HG02763 (cell line): Measurements from ENCODE around the gene ANGEL2.
A peak's percentile ranks its signal among the peaks of the same experiment; 100 is the strongest.
"Not testable (repeated sequence)": the region's sequence is repeated elsewhere in the genome, so short reads cannot be mapped to it uniquely, and the experiment has no call there.

Experiments used
- ATAC-seq: cut with Tn5 transposase; IDR thresholded peaks from one replicate; pipeline ENCODE4 v1.9.1; 2021; ENCODE audit warnings: mild to moderate bottlenecking, moderate library complexity; ENCODE audit not compliant: unreplicated experiment

ANGEL2 gene

GRCh38 chr1:213015099-213016050 is at the start of gene ANGEL2:
Gene ANGEL2, minus strand, starts transcription at chr1:213015867. Its CDS starts 196 bp downstream, at chr1:213015671.
- peak; percentile 92 for ATAC-seq

GRCh38 chr1:213061263-213061662 is 45.6 kb upstream of the ANGEL2 start:
- ATAC-seq, result no peak

GRCh38 chr1:213060836-213061235 is 45.2 kb upstream of the ANGEL2 start:
- ATAC-seq, result no peak

- no peak for ATAC-seq
Measured at GRCh38 chr1:213057264-213058059, 41.8 kb upstream of the ANGEL2 start.

- no peak for ATAC-seq
Measured at GRCh38 chr1:213055767-213056166, 40.1 kb upstream of the ANGEL2 start.

GRCh38 chr1:213054733-213055591 is 39.3 kb upstream of the ANGEL2 start:
- ATAC-seq, result no peak

- ATAC-seq, result no peak
Measured at GRCh38 chr1:213054142-213054541, 38.5 kb upstream of the ANGEL2 start.

- no peak for ATAC-seq
Measured at GRCh38 chr1:213053455-213053854, 37.8 kb upstream of the ANGEL2 start.

GRCh38 chr1:213051881-213052202 is 36.2 kb upstream of the ANGEL2 start:
- no peak for ATAC-seq

GRCh38 chr1:213051127-213051880 is 35.6 kb upstream of the ANGEL2 start, which contains the start of gene RPS6KC1:
Gene RPS6KC1, plus strand, starts transcription at chr1:213051241. Its CDS starts 164 bp downstream, at chr1:213051405.
- peak; percentile 98 for ATAC-seq

- ATAC-seq, result no peak
Measured at GRCh38 chr1:213050745-213051126, 35.1 kb upstream of the ANGEL2 start.

GRCh38 chr1:213049232-213049631 is 33.6 kb upstream of the ANGEL2 start:
- no peak for ATAC-seq

- not testable (repeated sequence) for ATAC-seq
Measured at GRCh38 chr1:213045321-213046226, 29.9 kb upstream of the ANGEL2 start.

- no peak for ATAC-seq
Measured at GRCh38 chr1:213041443-213041842, 25.8 kb upstream of the ANGEL2 start.

GRCh38 chr1:213035573-213035972 is 19.9 kb upstream of the ANGEL2 start:
- ATAC-seq, result no peak

GRCh38 chr1:213034713-213035112 is 19.0 kb upstream of the ANGEL2 start:
- no peak for ATAC-seq

GRCh38 chr1:213032651-213033050 is 17.0 kb upstream of the ANGEL2 start:
- ATAC-seq, result no peak

- not testable (repeated sequence) for ATAC-seq
Measured at GRCh38 chr1:213027024-213027423, 11.4 kb upstream of the ANGEL2 start.

GRCh38 chr1:213020016-213020415 is 4.3 kb upstream of the ANGEL2 start:
- no peak for ATAC-seq
